ENCODE results near the gene TMEM141. TPM values are rescaled to one million over a fixed set of nuclear protein-coding genes. Genes with fewer than 3 reads are reported as not detected.
"Not testable (repeated sequence)": the region's sequence is repeated elsewhere in the genome, so short reads cannot be mapped to it uniquely, and the experiment has no call there.

Gene TMEM141
- total RNA-seq, 4 donors from 2014 or later = 43.1 to 88.1 (median 70.9) TPM

DNA sequence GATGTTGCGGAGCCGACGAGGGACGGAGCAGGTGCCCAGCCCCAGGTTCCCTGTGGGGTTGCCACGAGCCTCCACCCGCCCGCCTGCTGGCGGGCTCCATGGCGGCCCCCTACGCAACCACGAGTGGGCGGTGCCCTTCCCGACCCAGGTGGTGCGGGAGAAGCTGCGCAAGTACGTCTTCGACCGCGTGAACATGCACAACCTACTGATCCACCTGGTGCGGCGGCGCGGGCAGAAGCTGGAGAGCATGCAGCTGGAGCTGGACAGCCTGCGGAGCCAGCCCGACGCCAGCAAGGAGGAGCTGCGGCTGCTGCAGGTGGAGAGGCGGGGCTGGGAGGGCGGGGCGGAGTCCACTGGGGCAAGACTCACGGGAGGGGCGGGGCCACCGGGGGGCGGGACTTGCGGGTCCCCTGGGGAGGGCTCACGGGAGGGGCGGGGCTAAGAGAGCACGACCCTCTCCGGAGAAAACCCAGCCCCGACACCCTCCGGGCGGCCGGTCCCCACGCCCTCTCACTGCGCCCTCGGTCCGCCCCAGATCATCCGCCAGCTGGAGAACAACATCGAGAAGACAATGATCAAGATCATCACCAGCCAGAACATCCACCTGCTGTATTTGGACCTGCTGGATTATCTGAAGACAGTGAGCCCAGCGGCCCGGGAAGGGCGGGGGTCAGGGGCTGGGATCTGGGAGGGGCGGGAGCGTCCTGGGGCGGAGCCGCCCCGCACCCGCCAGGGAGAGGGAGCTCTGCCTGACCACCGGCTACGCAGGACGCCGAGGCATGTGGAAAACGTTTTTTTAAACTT lies 8.9 kb downstream of the TMEM141 start:
- DNase-seq (ENCODE audit: low spot score) = peak; percentile 65
- peak; percentile 90 for ATAC-seq (ENCODE audit: low FRiP score)
- TF ChIP-seq, protein P1, sequence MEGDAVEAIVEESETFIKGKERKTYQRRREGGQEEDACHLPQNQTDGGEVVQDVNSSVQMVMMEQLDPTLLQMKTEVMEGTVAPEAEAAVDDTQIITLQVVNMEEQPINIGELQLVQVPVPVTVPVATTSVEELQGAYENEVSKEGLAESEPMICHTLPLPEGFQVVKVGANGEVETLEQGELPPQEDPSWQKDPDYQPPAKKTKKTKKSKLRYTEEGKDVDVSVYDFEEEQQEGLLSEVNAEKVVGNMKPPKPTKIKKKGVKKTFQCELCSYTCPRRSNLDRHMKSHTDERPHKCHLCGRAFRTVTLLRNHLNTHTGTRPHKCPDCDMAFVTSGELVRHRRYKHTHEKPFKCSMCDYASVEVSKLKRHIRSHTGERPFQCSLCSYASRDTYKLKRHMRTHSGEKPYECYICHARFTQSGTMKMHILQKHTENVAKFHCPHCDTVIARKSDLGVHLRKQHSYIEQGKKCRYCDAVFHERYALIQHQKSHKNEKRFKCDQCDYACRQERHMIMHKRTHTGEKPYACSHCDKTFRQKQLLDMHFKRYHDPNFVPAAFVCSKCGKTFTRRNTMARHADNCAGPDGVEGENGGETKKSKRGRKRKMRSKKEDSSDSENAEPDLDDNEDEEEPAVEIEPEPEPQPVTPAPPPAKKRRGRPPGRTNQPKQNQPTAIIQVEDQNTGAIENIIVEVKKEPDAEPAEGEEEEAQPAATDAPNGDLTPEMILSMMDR (IDR thresholded peaks at IDR 0.05) = no peak

DNA sequence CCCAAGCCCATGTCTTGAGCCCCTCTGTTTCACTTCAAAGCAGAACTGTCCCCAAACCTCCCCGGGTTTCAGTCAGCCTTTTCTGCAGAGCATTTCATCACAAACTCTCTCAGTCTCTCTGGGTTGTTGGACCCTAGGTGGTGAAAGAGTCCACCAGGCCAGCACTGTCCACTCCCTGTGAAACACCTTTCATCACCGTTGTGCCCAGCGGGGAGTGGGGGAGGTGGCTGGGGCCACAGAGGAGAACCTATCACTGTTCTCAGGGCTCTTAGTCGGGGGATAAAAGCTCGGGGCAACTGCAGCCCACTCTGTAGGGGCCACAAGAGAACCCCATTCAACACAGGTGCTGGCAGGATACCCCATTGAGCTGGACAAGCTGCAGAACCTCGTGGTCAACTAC lies 11.2 kb downstream of the TMEM141 start:
- DNase-seq (ENCODE audit: low spot score) (no peak), ATAC-seq (ENCODE audit: low FRiP score) (no peak)
- TF ChIP-seq, protein P1 (IDR thresholded peaks at IDR 0.05) = no peak

DNA sequence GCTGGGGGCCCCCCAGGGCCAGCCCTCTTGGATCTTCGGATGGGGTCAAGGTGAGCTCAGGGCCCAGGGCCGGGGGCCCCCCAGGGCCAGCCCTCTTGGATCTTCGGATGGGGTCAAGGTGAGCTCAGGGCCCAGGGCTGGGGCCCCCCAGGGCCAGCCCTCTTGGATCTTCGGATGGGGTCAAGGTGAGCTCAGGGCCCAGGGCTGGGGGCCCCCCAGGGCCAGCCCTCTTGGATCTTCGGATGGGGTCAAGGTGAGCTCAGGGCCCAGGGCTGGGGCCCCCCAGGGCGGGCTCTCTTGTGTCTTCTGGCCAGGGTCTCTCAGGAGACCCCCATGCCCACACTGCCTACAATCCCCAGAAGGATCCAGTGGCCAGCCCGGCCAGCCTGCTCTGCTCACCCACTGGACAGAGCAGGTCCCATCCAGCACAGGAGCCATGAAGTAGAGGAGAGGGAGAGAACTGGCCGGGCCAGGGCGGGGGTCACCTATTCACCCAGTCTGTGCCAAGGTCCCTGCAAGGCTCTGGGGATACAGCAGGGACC lies 11.9 kb downstream of the TMEM141 start:
- not testable (repeated sequence) for DNase-seq (ENCODE audit: low spot score); ATAC-seq (ENCODE audit: low FRiP score)

DNA sequence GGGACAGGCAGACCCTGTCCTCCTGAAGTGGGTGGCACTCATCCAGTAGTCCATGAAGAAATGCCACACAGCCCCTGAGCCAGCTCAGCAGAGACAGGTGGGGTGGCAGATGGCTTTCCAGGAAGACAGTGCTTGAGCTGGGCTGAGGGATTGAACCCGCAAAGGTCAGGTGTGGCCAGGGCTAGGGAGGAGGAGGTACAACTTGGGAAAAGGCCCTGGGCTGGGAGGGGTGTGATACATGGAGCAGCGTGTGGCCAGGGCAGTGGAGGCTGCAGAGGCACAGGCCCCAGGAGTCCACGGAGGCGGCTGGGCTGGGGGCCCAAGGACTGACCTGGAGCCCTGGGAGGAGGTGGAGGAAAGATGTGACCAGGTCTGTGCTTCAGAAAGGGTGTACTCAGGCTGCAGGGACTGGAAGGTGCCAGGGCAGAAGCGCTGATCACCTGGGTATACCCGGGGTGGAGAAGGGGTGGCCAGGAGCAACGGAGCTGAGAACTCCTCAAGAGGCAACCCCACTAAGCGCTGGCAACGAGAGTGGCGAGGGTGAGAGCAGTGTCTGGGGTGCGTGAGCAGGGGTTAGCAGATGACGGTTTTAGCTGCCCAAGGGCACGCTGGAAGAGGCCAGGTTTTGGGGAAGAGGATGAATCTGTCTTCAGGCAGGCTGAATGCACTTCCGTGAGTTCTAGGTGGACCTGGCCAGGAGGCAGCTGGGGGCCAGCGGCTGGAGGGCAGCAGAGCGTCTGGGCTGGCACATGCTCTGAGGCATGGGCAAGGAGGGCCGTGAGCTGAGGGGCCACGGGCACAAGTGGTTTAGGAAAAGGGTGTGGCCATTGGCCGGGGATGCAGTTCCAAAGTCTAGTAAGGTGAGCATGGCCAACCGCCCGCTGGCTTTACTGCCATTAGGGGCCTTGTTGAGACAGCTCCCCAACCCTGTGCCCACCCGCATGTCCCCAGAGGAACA lies 12.7 kb downstream of the TMEM141 start:
- TF ChIP-seq, protein P1 (IDR thresholded peaks at IDR 0.05) = no peak
- ATAC-seq (ENCODE audit: low FRiP score) (no peak), DNase-seq (ENCODE audit: low spot score) (no peak)

DNA sequence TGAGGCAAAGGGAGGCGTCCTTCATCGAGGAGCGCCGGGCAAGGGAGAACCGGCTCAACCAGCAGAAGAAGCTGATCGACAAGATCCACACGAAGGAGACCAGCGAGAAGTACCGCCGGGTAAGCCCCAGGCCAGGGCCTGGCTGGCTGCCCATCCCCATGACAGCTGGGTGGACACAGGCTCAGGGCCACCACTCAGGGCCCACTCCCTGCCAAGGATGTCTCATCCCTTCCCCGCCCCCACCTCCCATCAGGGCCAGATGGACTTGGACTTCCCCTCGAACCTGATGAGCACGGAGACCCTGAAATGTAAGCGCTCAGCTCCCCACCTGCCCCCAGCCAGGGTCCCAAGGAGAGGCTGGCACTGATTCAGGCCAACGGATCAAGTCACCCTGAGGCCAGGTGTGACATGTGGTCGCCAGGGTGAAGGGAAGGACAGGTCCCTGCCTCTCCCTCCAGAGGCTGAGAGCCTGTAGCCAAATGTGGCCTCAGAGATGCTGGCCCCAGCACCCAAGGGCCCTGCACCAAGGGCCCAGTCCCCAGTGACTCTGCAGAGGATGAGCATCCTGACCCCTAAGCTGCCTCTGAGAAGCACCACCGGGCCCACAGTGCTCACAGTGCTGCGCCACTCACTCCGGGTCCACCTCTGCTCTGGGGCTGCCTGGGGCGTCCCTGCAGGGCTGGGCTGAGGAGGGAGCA lies 13.5 kb downstream of the TMEM141 start:
- TF ChIP-seq, protein P1 (IDR thresholded peaks at IDR 0.05) = no peak
- no peak for DNase-seq (ENCODE audit: low spot score)
- no peak for ATAC-seq (ENCODE audit: low FRiP score)

DNA sequence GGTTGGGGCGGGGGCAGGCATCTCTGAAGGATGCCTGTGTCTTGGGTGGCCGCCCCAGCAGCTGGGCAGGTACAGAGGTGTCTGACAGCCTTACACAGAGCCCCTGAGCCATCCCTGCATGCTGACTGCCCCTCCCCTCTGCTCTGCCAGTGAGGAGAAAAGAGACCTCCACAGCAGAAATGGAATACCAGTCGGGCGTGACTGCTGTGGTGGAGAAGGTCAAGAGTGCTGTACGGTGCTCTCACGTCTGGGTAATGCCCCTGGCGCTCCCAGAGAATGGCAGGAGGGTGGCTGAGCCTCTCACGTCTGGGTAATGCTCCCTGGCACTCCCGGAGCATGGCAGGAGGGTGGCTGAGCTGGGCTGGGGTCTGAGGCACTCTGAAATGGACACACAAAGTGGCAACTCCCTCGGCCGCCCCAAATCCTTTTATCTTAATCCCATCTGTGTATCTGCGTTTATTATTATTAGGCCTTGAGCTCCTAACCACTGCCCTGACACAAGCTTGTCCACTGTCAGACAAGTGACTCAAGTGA lies 14.1 kb downstream of the TMEM141 start:
- DNase-seq (ENCODE audit: low spot score) (peak; percentile 5), ATAC-seq (ENCODE audit: low FRiP score) (no peak)
- TF ChIP-seq, protein P1 (IDR thresholded peaks at IDR 0.05) = no peak

Data from omental fat pad (tissue), 4 donors.